Tibial nerve (tissue), 4 donors: ENCODE data around the gene CD81. TPM values are rescaled to one million over a fixed set of nuclear protein-coding genes. Genes with fewer than 3 reads are reported as not detected.

ENCODE experiments used
- DNase-seq, 2 donors: peaks; one replicate each; pipeline ENCODE4 v3.0.0-alpha.2; 2019; ENCODE audit warnings: low spot score in 2 of 2
- H3K27ac ChIP-seq, 4 donors: fragments of 200-600 bp; sonication (generic) in 3 of 4; one replicate each; pipeline ENCODE4 v1.5.1; 2017 to 2019; ENCODE audit warnings: mild to moderate bottlenecking in 1 of 4
- H3K27me3 ChIP-seq, 2 donors: fragments of 200-600 bp; sonication (generic) in 1 of 2; one replicate each; pipeline versions ENCODE4 v1.5.1 to v1.6.0; 2017 to 2019
- H3K36me3 ChIP-seq, 3 donors: fragments of 200-600 bp; sonication (generic); one replicate each; pipeline ENCODE4 v1.5.1; 2018 to 2019
- H3K4me1 ChIP-seq, 4 donors: fragments of 200-600 bp; sonication (generic) in 3 of 4; one replicate each; pipeline ENCODE4 v1.5.1; 2017 to 2019
- H3K4me3 ChIP-seq, 4 donors: fragments of 200-600 bp; sonication (generic) in 3 of 4; one replicate each; pipeline ENCODE4 v1.5.1; 2017 to 2019; ENCODE audit warnings: mild to moderate bottlenecking in 1 of 4, moderate library complexity in 1 of 4
- H3K9me3 ChIP-seq, 4 donors: fragments of 200-600 bp; sonication (generic) in 3 of 4; one replicate each; pipeline ENCODE4 v1.5.1; 2017 to 2019
- EP300 ChIP-seq, 2 donors: sonication (generic); formaldehyde crosslinking; IDR thresholded peaks; one replicate each; pipeline ENCODE4 v1.6.1; 2017; ENCODE audit warnings: antibody characterized with exemption in 2 of 2, mild to moderate bottlenecking in 1 of 2
- POLR2A ChIP-seq, 2 donors: fragments of 450-650 bp; IDR thresholded peaks; one replicate each; pipeline ENCODE4 v1.6.1; 2017; ENCODE audit warnings: antibody characterized with exemption in 2 of 2, mild to moderate bottlenecking in 2 of 2, moderate library complexity in 2 of 2
- WGBS, 2 donors: methylation state at CpG; one replicate each; pipeline ENCODE4 v1.1.5; 2018; 5-methylcytosine and 5-hydroxymethylcytosine counted together
- total RNA-seq, 4 donors: library from RNA; depleted of rRNA; stranded (reverse); fragments of >200 nt; gene quantifications; one replicate each; pipeline ENCODE4 v1.1.0, GENCODE V29; 2016
- TF ChIP-seq, protein P1 (sequence below), 5 experiments: fragments of 200-600 bp in 3 of 5; fragments of 450-650 bp in 2 of 5; sonication (generic) in 3 of 5; IDR thresholded peaks; one replicate each; pipeline ENCODE4 v1.5.1; 2016 to 2019; ENCODE audit warnings: antibody characterized with exemption in 5 of 5, mild to moderate bottlenecking in 3 of 5, moderate library complexity in 2 of 5

Gene CD81
- total RNA-seq, 4 donors from 2014 or later, result 650 to 822 (median 674) TPM

GRCh38 chr11:2401436-2401984 is 24.4 kb downstream of the CD81 start:
- DNase-seq, result no peak
- TF ChIP-seq, protein P1, sequence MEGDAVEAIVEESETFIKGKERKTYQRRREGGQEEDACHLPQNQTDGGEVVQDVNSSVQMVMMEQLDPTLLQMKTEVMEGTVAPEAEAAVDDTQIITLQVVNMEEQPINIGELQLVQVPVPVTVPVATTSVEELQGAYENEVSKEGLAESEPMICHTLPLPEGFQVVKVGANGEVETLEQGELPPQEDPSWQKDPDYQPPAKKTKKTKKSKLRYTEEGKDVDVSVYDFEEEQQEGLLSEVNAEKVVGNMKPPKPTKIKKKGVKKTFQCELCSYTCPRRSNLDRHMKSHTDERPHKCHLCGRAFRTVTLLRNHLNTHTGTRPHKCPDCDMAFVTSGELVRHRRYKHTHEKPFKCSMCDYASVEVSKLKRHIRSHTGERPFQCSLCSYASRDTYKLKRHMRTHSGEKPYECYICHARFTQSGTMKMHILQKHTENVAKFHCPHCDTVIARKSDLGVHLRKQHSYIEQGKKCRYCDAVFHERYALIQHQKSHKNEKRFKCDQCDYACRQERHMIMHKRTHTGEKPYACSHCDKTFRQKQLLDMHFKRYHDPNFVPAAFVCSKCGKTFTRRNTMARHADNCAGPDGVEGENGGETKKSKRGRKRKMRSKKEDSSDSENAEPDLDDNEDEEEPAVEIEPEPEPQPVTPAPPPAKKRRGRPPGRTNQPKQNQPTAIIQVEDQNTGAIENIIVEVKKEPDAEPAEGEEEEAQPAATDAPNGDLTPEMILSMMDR (IDR thresholded peaks at IDR 0.05), result no peak
- no peak for TF ChIP-seq EP300 (IDR thresholded peaks at IDR 0.05)
- no peak for TF ChIP-seq POLR2A (IDR thresholded peaks at IDR 0.05)
- H3K36me3 ChIP-seq, result peaks cover 0 to 66% (median 12%) of the 10 kb centered on the region in 3 donors
- WGBS, 2 donors, result 40 to 42% methylated on average over 10 to 12 of the region's 12 CpGs
- peak overlapping the region; percentile 64 to 100 (median 72) for H3K4me3 ChIP-seq
- H3K9me3 ChIP-seq, result no peaks in the 10 kb centered on the region
- H3K27ac ChIP-seq, result peak overlapping the region in 3 of 4 donors; percentile 89 to 96 (median 90)
- H3K4me1 ChIP-seq, result peaks cover 0 to 36% (median 24%) of the 10 kb centered on the region in 4 donors
- H3K27me3 ChIP-seq, result no peaks in the 10 kb centered on the region

DNA sequence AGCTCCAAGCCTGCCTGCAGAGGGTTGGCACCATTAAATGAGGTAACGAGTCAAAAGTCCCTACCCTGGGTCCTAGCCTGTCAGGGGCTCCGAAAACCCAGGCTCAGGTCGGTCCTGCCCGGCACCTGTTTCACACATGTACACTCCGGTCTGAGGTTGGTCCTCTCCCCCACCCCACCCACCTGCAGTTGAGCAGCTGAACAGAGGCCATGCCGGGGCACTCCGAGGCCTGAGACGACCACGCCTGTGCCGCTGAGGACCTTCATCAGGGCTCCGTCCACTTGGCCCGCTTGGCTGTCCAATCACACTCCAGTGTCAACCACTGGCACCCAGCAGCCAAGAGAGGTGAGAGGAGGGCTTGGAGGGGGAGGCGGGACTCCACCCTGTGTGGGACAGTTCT is 25.0 kb downstream of the CD81 start:
- Histone ChIP-seq H3K4me3 (peak overlapping the region in 1 of 4 donors; percentile 79), H3K27me3 (no peaks in the 10 kb centered on the region), H3K4me1 (peaks cover 0 to 36% (median 24%) of the 10 kb centered on the region in 4 donors), H3K9me3 (no peaks in the 10 kb centered on the region), H3K36me3 (peaks cover 0 to 60% (median 12%) of the 10 kb centered on the region in 3 donors), H3K27ac (no peak overlapping the region)
- no peak for TF ChIP-seq POLR2A (IDR thresholded peaks at IDR 0.05)
- TF ChIP-seq EP300 (IDR thresholded peaks at IDR 0.05), result no peak
- TF ChIP-seq, protein P1 (IDR thresholded peaks at IDR 0.05), result no peak
- DNase-seq, result no peak
- 82 to 90% methylated on average over 2 to 12 of the region's 13 CpGs for WGBS, 2 donors

DNA sequence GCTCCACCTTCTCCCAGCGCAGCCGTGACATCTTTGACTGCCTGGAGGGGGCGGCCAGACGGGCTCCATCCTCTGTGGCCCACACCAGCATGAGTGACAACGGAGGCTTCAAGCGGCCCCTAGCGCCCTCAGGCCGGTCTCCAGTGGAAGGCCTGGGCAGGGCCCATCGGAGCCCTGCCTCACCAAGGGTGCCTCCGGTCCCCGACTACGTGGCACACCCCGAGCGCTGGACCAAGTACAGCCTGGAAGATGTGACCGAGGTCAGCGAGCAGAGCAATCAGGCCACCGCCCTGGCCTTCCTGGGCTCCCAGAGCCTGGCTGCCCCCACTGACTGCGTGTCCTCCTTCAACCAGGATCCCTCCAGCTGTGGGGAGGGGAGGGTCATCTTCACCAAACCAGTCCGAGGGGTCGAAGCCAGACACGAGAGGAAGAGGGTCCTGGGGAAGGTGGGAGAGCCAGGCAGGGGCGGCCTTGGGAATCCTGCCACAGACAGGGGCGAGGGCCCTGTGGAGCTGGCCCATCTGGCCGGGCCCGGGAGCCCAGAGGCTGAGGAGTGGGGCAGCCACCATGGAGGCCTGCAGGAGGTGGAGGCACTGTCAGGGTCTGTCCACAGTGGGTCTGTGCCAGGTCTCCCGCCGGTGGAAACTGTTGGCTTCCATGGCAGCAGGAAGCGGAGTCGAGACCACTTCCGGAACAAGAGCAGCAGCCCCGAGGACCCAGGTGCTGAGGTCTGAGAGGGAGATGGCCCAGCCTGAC is 26.0 kb downstream of the CD81 start:
- peaks cover 0 to 52% (median 12%) of the 10 kb centered on the region in 3 donors for H3K36me3 ChIP-seq
- H3K27me3 ChIP-seq, result no peaks in the 10 kb centered on the region
- WGBS, 2 donors, result 81 to 85% methylated on average over 25 to 29 of the region's 31 CpGs
- no peak overlapping the region for H3K27ac ChIP-seq
- no peaks in the 10 kb centered on the region for H3K9me3 ChIP-seq
- peaks cover 0 to 36% (median 24%) of the 10 kb centered on the region in 4 donors for H3K4me1 ChIP-seq
- TF ChIP-seq EP300 (IDR thresholded peaks at IDR 0.05), result no peak
- no peak for TF ChIP-seq POLR2A (IDR thresholded peaks at IDR 0.05)
- TF ChIP-seq, protein P1 (IDR thresholded peaks at IDR 0.05), result no peak
- H3K4me3 ChIP-seq, result no peak overlapping the region
- DNase-seq, result no peak

DNA sequence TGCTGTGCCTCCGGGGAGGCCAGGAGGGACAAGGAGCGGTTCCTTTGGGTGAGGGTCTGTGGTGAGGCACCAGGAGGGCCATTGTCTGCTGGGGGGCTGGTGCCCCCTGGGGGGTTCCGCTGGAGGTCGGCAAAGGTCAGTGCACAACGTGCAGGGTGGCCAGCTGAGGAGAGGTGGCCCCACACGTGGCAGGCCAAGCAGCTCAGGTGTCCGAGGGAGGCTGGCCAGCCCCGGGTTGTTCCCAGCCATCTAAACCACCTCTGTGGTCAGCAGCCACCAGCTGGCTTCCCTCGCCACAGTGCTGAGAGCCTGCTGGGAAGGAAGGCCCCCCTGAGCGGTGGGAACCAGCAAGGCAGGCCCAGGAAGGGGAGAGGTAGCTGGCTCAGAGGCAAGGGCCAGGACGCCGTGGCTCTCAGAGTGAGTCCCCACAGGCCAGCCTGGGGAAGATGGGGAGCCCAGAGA is 27.7 kb downstream of the CD81 start:
- Histone ChIP-seq H3K27me3 (no peaks in the 10 kb centered on the region), H3K4me3 (no peak overlapping the region), H3K36me3 (peaks cover 0 to 40% (median 12%) of the 10 kb centered on the region in 3 donors), H3K4me1 (peaks cover 0 to 21% (median 13%) of the 10 kb centered on the region in 4 donors), H3K9me3 (no peaks in the 10 kb centered on the region), H3K27ac (no peak overlapping the region)
- no peak for DNase-seq
- 68 to 71% methylated on average over 3 to 12 of the region's 12 CpGs for WGBS, 2 donors
- TF ChIP-seq POLR2A (IDR thresholded peaks at IDR 0.05) (no peak), EP300 (IDR thresholded peaks at IDR 0.05) (no peak)
- TF ChIP-seq, protein P1 (IDR thresholded peaks at IDR 0.05), result no peak

DNA sequence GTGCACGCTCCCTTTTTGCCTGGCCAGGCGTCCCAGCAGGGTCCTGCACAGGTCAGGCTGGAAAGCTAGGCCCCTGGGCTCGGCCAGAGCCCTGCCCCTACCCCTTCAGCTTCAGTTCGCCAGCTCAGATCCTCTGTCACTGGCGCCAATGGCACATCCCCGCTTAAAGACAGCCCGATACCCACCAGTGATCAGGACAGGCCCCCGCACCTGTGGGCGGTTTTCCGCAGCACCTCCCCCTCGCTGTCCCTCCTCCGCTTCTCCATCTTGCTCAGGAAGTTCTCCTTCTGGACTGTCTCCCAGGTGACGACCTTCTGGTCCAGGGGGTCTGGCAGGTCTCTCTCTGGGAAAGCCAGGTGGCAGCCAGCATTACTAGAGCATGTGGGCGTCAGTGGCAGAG is 29.3 kb downstream of the CD81 start:
- 89 to 92% methylated on average over 12 to 14 of the region's 14 CpGs for WGBS, 2 donors
- H3K9me3 ChIP-seq, result no peaks in the 10 kb centered on the region
- no peak for DNase-seq
- H3K4me1 ChIP-seq, result peaks cover 0 to 22% (median 11%) of the 10 kb centered on the region in 4 donors
- no peaks in the 10 kb centered on the region for H3K27me3 ChIP-seq
- TF ChIP-seq POLR2A (IDR thresholded peaks at IDR 0.05) (no peak), EP300 (IDR thresholded peaks at IDR 0.05) (no peak)
- TF ChIP-seq, protein P1 (IDR thresholded peaks at IDR 0.05), result no peak
- H3K36me3 ChIP-seq, result peaks cover 0 to 40% (median 12%) of the 10 kb centered on the region in 3 donors
- no peak overlapping the region for H3K4me3 ChIP-seq
- no peak overlapping the region for H3K27ac ChIP-seq
